Cardiac fibroblast (primary cell): ENCODE results near the gene MAD1L1.

Experiments
- DNase-seq, 2 donors: peaks; one replicate each; pipeline versions ENCODE4 v3.0.0 to v3.0.0-alpha.2; 2010; ENCODE audit warnings: low read depth in 2 of 2
- H3K4me3 ChIP-seq, 2 donors: replicated peaks in 1 of 2; 1 replicate in 1 of 2; 2 replicates in 1 of 2; pipeline ENCODE4 v1.5.1; 2011; ENCODE audit warnings: low read depth in 2 of 2, low read length in 2 of 2, mild to moderate bottlenecking in 2 of 2, moderate library complexity in 1 of 2
- TF ChIP-seq, protein P1 (sequence below): IDR thresholded peaks from one replicate; pipeline ENCODE4 v1.5.1; 2011; ENCODE audit warnings: low read depth, mild to moderate bottlenecking, low read length, inconsistent platforms

Gene MAD1L1

DNA sequence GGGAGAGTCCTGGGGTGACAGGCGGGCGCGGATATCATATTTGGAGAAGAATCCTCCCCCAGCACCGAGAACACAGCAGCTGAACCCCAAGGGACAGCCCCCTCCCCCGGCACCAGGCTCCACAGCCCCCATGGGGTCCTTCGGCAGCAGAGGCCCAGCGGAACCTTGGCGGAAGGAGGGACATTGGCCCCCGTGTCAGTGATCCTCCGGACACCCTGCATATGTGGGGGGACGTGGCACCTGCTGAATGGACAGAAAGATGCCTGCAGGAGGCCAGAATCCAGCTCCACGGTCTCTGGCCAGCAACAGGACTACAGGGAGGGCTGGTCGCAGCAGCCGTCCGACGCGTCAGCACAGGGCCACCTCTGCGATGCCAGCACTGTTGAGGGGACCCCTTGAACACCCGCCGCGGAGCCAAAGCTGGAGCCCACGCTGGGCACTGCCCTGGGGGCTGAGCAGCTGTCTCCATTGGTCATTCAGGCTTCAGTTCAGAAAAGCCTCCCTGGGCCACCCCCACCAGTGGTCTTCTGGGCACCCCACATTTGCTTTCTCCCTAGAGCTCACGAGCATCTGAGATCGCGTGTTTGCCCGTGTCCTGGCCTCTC is 322.6 kb downstream of the MAD1L1 start:
- DNase-seq: no peak
- H3K4me3 ChIP-seq: no peak overlapping the region
- TF ChIP-seq, protein P1, sequence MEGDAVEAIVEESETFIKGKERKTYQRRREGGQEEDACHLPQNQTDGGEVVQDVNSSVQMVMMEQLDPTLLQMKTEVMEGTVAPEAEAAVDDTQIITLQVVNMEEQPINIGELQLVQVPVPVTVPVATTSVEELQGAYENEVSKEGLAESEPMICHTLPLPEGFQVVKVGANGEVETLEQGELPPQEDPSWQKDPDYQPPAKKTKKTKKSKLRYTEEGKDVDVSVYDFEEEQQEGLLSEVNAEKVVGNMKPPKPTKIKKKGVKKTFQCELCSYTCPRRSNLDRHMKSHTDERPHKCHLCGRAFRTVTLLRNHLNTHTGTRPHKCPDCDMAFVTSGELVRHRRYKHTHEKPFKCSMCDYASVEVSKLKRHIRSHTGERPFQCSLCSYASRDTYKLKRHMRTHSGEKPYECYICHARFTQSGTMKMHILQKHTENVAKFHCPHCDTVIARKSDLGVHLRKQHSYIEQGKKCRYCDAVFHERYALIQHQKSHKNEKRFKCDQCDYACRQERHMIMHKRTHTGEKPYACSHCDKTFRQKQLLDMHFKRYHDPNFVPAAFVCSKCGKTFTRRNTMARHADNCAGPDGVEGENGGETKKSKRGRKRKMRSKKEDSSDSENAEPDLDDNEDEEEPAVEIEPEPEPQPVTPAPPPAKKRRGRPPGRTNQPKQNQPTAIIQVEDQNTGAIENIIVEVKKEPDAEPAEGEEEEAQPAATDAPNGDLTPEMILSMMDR: no peak

DNA sequence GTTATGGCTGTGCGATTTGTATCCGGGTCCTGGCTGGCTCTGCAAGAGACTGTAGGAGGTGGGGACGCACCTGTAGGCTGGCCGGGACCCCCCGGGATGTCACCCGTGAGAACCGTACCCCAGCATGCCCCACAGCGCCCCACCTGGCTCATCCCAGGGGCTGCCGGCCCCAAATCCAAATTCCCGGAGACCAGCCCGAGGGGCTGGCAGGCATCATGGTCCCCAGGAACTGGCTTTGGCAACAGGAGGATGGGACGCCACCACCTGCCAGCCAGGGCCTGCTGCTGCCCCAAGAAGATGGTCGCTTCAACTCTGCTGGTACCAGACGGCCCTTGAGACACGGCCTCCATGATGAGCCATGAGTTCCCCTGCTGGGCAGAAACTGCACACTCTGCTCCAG is 323.3 kb downstream of the MAD1L1 start:
- no peak overlapping the region for H3K4me3 ChIP-seq
- DNase-seq: no peak
- TF ChIP-seq, protein P1: no peak

DNA sequence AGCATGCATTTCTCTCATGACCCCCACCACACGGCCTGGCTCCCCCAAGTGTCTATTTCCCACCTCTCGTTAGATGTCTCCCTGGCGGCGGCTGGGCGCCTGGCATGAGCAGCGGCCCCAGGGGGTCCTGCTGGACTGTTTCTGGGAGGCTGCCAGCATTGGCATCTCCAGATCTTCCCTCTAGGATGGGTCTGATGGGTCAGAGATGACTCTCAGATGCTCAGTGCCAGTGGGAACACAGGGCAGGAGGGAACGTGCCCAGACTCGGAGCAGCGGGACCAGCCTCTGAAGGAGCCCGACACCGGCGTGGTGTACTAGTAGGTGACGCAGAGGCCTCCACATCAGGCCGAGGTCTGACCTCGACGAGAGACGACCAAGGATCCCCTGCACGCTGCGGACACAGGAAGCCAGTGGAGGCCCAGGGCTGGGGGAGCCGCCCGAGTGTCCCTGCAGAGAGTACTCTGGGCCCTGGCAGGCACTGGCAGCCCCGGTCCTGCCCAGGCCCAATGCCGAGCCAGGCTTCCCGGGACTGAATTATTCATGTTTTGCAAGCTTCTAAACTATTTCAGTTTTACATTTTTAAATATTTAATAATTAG is 323.8 kb downstream of the MAD1L1 start:
- DNase-seq: no peak
- TF ChIP-seq, protein P1: no peak
- H3K4me3 ChIP-seq: no peak overlapping the region

DNA sequence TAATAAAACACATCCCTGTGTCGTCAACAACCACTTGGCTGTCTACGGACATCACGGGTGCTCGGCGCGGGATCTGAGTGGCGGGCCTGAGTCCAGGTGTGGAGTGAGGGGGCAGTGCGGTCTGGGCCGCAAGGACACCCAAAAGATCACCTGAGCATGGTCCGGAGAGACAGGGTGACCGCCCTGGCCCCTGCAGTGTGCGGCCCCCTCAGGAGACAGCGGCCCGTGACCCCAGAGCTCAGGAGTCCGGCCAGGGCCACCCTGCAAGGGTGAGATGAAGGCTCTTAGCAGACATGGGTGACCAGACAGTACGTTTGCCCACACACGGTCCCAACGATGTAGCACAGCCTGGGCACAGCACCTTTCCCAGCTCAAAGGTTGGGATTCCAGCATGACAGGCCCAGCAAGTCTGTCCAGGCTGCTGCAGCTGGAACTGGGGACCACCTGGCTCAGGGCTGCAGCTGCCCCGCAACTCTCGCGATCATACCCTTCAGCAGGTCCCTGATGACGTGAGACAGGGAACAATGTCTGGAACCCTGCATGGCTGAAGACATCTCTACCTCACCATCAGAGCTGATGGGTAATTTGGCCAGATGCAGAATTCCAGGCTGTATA is 324.9 kb downstream of the MAD1L1 start:
- DNase-seq: no peak
- TF ChIP-seq, protein P1: no peak
- H3K4me3 ChIP-seq: no peak overlapping the region

DNA sequence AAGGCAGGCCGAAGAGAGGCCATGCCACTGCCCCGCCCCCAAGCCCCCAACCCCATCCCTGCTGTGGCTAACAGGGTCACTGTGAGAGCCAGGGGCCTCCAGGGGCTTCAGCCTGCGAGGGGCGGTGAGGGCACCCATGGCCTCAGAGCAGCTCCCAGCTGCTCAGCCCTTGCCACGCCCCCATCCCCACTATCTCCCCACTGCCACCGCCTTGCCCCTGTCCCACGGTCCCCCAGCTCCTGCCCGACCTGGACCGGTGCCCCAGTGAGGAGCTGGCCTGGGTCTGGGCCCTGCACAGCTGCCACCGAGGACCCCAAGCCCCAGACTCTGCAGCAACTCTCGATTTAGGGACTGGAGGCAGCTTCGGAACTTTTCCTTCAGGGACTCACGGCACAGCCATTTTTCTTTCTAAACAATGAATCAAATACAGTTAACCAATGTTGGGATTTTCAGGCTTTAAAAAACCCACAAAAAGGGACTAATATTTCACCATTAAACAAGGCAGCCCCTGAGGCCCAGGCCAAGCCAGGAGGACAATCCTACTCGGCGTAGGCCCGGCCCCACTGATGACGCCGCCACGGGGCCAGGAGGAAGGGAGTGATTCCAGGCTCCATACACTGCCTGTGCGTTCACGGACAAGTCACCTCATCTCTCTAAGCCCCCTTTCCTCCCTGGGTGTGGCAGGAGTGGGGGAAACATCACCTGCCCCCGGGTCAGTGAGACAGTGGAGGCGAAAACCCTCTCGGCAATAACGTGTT is 325.6 kb downstream of the MAD1L1 start:
- no peak overlapping the region for H3K4me3 ChIP-seq
- DNase-seq: no peak
- TF ChIP-seq, protein P1: no peak

DNA sequence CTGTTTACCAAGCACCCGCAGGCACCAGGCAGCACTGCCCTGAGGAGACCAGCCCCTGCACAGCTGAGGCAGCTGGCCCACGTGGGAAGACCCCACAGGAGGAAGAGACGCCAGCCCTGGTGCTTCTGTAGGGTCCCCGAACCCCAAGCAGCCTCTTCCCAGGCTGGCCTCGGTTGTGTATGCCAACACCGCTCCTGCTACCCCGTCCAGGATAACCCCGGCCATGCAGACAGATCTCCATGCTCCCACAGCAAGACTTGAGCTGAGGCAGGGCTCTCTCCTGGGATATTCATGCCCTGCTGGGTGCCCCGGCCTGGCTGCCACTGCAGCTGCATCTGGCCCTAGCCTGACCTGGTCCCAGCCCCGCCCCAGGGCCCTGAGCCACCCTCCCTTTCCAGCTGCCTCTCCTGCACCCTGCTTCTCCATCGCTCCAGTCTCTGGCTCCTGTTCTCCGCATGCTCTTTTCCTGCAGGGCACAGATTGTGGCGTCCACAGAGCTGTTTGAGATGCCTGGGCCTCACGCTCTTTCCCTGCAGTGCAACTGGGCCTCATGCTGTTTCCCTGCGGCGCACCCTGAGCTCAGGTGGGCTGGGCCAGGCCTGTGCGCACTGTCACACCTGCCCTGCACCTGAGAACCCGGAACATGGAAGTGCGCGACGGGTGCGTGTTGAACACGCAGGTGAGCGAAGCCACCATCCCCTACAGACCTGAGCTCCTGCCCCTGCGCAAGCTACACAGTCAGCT is 326.5 kb downstream of the MAD1L1 start:
- H3K4me3 ChIP-seq: no peak overlapping the region
- no peak for DNase-seq
- TF ChIP-seq, protein P1: no peak
